HG03378 (cell line): ENCODE results near the gene ELF2.
"Not testable (repeated sequence)": the region's sequence is repeated elsewhere in the genome, so short reads cannot be mapped to it uniquely, and the experiment has no call there.

ENCODE experiments used
- ATAC-seq: cut with Tn5 transposase; IDR thresholded peaks from one replicate; pipeline ENCODE4 v1.9.1; 2021; ENCODE audit warnings: mild to moderate bottlenecking, moderate library complexity; ENCODE audit not compliant: unreplicated experiment

Gene ELF2

DNA sequence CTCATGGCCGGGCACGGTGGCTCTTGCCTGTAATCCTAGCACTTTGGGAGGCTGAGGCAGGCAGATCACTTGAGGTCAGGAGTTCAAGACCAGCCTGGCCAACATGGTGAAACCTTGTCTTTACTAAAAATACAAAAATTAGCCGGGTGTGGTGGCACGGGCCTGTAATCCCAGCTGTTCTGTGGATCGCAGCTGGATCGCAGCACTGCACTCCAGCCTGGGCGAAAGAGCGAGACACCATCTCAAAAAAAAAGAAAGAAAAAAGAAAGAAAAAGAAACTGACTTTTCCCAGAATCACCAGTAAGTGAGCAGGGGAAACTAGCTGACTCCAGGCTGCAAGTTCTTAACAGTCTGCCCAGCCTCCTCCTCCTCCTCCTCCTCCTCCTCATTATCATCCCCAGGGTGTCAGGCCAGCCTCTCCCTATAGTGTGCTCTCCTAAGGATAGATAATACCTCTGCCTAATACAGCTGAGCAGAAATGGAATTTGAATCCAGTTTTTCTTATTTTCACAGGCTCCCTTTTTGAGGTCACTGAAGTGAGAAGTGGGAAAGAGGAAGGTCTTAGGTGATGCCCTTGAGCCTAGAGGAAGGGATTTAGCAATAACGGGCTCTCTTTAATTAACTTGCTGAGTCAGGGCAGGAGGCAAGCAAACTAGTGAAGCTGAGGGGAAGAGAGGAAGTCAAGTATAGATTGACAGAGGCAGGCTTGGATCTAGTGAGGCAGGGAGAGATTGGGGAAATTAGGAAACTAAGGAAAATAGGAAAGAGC is 11.8 kb upstream of the ELF2 start:
- no peak for ATAC-seq

DNA sequence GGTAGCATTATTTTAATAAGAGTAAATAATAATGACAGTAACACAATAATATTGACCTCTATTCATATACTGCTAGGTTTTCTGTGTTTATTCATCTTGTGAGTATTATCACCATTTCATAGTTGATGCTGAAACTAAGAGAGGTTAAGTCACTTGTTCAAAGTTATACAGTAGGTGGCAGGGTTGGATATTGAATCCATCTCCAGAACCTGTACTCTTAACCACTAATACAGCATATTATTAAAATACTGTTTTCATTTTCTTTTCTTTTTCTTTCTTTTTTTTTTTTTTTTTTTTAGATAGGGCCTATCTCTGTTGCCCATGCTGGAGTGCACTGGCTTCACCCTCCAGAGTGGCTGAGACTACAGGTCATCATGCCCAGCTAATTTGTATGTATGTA is 7.1 kb upstream of the ELF2 start:
- ATAC-seq, result peak; percentile 58

DNA sequence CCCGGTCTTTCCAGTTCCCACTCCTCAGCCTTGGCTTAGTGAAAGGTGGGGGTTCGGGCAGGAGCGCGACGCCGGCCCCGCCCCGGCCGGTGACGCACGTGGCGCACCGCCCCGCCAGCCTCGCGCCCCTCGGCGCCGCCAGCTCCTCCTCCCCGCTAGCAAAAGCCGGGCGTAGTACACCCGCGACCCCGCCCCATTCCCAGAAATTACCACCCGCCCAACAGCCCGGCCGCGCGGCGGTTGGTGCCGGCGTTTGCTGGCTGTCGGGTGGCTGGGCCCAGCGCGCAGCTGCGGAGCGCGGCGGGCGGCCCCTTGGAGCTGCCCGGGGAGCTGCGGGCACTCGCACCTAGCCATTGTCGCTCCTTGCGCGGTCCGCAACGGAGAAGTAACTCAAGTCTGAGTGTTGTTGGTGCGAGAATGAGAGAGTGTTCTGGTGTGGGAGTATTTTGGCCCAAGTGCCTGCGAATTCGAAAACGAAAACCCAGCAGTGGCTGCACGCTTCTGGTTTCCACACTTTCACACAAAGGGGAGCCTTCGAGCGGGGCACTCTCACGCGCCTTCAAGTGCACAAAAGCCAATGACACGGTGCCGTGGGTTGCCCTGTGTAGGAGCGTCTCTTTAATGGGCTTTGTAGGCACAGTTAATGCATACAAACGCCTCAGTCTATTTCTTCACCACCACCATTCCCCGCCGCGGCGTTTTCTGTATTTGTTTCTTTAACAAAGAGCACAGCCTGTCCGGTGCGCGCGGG is 1.0 kb upstream of the ELF2 start:
- peak; percentile 66 for ATAC-seq

DNA sequence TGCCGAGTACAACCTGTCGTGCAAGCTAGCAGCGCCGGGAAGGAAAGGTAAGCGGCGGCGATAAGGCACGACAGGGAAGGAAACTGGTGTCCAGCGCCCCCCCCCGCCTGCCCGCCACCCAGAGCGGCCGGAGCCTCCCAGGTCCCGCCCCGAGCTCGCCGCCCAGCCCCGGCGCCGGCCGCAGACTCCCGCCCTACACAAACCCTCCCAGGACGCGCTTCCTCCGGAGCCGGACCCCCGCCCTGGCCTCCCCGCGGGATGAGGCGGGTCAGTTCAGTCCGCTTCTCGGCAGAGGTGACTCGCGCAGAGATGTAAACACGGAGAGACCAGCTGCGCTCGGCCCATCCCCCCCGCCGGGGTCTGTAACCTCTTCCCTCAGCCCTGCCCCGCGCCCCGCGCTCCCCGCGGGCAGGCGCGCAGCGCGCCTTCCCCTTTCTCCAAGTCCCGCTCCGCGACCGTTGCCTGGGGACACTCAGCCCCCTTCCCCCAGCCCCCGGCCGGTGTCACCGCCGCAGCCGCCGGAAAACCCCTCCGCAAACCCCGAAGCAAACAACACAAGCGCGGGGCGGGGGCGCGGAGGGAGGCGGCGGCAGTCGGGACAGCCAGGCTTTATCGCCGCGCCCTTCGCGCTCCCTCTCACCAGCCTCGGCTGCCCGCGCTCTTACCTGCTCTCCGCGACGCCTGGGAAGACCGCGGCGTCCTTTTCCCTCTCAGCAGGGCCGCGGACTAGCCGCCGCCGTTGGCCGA is 543 bp downstream of the ELF2 start:
- ATAC-seq, result peak; percentile 10

DNA sequence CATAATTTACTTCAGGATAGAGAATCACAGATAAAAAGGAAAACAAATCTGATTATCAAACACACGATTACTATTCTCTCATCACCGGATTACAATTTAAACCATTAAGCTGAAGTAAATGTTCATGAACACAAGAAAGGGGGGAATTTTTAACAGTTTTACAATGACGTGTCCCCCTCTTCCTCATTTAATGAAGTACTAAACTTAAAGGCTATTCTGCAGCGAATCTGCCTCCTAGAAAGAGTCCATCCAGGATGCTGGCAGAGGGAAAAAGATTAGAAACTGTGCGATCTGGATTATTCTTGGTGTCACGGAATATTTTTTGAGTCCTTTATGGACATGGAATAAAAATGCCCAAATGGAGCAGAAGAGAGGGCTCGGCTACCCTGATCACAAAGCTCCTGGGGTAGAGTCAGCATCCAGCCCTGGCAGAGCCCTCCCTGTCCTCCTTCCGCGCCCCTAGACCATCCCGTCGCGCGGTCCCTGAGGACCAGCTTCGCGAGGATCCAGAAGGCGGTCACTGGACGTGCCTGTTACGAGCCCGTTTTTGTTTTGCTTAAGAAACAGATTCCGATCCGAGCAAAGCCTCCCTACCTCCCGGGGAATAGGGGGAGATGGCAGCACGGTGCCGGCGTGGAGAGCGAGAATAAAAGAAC is 1.2 kb downstream of the ELF2 start:
- no peak for ATAC-seq

DNA sequence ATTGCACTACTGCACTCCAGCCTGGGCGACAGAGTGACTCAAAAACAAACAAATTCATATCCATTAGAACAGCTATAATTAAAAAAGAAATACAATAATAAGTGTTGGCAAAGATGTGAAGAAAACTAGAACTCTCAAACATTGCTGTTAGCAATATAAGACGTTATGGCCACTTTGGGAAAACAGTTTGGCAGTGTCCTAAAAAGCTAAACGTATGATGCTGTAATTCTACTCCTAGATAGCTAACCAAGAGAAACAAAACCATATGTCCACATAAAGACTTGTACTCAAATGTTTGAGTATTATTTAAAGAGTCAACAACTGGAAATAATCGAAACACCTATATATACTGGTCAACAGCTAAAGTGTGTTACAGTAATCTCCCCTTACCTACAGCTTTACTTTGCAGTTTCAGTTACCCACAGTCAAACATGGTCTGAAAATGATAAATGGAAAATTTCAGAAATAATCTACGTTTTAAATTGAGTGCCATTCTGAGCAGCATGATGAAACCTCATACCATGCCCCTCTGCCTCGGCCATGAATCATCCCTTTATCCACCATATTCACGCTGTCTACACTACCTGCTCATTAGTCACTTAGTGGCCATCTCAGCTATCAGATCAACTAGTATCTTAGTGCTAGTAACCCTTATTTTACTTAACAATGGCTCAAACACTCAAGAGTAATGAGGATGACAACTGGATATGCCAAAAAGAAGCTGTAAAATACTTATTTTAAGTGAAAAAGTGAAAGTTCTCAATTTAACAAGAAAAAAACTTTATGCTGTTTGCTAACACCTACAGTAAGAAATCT is 4.9 kb downstream of the ELF2 start:
- ATAC-seq, result no peak

DNA sequence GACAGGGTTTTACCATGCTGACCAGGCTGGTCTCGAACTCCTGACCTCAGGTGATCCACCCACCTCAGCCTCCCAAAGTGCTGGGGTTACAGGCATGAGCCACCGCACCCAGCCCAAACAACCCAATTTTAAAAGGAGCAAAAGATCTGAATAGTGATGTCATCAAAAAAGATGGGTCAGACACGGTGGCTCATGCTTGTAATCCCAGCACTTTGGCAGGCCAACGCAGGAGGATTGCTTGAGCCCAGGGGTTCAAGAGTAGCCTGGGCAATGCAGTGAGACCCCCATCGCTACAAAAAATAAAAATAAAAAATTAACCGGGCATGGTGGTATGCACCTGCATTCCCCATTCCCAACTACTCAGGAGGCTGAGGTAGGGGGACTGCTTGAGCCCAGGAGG is 6.1 kb downstream of the ELF2 start:
- no peak for ATAC-seq

DNA sequence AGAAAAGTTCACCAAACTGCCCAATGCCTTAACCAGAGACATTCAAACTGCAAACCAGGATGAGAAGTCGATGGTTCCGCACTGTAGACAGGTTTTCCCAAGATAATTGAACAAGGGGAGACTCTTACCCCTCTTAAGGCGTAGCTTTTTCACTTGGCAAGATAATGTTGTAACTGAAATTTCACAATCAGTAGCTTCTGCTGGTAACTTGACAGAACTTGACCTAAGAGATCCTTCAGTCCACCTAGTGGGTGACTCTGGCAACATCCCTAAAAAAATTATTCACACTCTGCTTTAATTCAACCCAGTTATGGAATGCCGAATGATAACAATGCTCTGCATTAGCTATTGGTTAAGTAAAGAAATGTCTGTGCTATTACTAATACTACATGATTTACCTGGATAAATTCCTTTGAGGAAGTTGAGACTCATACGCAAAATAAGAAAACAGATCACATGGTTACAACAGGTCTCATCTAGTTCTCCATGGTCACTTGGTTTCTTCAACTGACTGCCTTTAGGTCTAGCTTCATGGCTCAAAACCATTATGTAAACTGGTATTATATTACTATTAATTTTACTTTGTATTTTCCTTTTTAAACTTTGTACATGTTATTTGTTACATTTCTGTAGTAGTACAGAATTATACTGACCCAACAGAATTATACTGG is 9.1 kb downstream of the ELF2 start:
- peak; percentile 55 for ATAC-seq

DNA sequence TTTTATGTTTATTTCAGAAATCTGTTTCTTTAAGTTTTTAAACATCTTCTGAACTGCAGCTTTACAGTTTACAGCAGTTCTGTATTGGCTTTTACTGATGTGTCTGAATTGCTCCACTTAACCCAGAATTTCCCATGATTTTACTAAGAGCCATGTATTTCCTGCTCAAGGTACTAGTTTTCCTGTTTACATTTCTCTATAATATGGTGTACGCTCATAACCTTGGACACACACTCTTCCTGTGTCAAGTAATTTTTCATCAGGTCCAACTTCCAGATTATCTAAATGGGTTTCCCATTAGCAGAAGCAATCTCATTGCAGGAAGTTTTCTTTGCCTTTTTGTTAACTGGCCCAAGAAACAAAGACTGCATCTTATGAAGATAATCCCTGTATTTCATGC is 12.3 kb downstream of the ELF2 start:
- no peak for ATAC-seq

DNA sequence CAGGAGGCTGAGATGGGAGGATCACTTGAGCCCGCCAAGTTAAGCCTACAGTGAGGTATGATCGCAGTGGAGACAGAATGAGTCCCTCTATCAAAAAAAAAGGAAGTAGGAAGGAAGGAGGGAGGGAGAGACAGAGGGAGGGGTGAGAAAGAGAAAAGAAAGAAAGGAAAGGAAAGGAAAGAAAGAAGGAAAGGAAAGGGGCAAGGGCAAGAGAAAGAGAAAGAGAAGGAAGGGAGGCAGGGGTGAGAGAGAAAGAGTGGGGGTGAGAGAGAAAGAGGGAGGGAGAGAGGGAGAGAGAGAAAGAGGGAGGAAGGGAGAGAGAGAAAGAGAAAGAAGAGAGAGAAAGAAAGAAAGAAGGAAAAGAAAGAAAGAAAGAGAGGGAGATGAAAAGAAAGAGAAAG is 13.2 kb downstream of the ELF2 start:
- ATAC-seq, result no peak

DNA sequence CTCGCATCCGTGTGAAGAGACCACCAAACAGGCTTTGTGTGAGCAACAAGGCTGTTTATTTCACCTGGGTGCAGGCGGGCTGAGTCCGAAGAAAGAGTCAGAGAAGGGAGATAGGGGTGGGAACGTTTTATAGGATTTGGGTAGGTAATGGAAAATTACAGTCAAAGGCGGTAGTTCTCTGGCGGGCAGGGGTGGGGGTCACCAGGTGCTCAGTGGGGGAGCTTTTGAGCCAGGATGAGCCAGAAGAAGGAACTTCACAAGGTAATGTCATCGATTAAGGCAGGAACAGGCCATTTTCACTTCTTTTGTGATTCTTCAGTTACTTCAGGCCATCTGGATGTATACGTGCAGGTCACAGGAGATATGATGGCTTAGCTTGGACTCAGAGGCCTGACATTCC is 19.0 kb downstream of the ELF2 start:
- not testable (repeated sequence) for ATAC-seq

DNA sequence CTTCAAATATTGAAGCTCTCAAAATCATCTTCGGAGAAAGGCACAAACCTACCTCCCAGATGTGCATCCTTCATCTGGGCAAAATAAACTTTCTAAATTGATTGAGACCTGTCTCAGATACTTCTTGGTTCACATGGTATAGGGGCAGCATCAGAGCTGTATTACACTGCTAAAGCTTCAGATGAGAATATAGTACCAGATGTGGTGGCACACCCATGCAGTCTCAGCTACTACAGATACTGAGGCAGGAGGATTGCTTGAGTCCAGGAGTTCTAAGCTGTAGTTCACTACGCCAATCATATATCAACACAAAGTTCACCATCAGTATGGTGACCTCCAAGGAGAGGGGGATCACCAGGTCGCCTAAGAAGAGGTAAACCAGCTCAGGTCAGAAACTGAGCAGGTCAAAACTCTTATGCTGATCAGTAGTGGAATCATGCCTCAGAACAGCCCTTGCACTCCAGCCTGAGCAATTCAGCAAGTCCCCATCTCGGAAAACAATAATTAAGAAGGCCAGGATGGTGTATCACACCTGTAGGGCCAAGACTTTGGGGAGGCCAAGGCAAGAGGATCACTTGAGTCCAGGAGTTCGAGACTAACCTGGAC is 22.0 kb downstream of the ELF2 start:
- ATAC-seq, result no peak

DNA sequence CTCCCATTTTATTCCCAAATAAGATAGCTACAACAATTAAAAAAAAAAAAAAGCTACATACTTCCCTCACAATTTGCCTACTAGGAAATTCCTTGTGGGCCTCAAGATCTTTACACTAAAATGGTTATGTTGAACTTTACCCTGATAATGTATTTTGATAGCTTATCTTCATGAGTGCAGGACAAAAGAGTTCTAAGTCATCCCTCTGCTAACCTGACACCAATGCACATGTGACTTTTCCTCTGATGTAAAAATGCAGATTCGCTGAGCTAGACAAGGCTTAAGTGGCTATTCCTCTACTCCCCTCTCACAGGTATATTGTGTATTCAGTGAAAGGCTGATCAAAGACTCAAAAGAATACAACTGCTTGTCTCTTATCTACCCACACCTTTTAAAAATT is 22.5 kb downstream of the ELF2 start:
- ATAC-seq, result no peak

DNA sequence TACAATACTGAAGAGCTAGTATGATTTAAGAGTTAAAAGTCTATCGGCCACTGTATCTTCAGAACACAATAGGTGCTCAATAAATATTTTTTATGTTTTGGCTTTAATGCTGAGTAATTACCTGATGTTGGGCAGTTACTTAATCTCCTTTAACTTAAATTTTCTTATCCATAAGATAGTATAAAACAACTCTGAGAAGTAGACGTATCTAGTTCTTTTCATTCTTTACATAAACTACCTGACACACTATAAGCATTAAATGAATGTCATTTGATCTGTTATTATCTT is 22.9 kb downstream of the ELF2 start:
- no peak for ATAC-seq

DNA sequence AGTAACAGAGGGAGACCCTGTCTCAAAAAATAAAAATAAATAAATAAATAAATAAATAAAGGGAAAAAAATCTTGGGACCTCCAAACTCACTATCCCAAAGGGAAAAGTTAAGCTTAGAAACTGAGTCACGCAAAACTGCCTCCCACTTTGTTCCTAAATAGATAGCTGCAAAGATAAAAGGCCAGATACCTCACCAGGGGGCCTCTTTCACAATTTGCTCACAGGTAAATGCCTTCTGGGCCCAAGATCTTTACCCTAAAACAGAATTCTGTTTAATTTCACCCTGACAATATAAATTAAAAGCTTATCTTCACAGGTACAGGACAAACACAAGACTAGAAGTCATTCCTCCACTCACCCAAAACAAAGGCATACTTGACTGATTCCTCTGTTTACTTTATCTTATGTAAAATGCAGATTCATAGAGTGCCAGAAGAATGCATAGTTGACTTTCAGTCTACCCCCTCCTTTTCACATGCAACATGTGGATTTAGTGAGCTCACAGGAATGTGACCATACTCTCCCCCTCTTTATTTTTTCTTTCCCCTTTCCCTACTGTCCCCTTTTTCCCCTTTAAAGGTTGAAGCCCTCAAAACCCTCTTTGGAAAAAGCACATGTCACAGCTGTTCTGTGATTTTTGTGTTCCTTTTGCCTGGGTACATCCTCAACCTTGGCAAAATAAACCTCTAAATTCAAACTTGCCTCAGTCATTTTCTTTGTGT is 23.4 kb downstream of the ELF2 start:
- no peak for ATAC-seq

DNA sequence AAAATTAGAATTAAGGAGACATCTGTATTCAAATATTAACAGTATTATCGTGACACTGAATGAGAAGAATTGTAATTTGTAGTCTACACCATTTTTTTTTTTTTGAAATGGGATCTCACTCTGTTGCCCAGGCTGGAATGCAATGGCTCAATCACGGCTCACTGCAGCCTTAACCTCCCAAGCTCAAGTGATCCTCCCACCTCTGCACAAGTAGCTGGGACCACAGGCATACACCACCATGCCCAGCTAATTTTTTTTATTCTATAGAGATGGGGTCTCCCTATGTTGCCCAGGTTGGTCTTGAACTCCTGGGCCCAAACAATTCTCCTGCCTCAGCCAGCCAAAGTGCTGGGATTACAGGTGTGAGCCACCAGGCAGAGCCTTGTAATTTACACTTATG is 24.8 kb downstream of the ELF2 start:
- ATAC-seq, result no peak

DNA sequence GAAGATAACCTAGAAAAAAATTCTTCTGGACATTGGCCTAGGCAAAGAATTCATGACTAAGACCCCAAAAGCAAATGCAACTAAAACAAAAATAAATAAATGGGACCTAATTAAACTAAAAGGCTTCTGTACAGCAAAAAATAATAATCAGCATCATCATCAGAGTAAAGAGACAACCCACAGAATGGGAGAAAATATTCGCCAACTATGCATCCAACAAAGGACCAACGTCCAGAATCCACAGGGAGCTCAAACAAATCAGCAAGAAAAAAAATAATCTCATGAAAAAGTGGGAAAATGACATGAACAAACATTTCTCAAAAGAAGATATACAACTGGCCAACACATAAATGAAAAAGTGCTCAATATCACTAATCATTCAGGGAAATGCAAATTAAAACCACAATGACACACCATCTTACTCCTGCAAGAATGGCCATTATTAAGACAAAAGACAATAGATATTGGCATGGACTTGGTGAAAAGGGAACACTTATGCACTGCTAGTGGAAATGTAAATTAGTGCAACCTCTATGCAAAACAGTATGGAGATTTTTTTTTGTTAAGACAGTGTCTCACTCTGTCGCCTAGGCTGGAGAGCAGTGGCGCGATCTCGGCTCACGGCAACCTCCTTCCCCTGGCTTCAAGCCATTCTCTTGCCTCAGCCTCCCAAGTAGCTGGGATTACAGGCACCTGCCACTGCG is 29.9 kb downstream of the ELF2 start:
- no peak for ATAC-seq

DNA sequence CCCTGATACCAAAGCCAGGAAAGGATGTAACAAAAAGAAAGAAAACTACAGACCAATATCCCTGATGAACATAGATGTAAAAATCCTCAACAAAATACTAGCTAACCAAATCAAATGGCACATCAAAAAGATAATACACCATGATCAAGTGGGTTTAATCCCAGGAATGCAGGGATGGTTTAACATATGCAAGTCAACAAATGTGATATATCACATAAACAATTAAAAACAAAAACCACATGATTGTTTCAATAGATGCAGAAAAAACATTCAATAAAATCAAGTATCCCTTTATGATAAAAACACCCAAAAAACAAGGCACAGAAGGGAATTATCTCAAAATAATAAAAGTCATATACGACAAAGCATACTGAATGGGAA is 31.5 kb downstream of the ELF2 start:
- ATAC-seq, result no peak
